Trophoblast cell (in vitro differentiated cells and primary cell): Measurements from ENCODE around the gene RGS10.

Source experiments
- DNase-seq, 2 donors: peaks; one replicate each; pipeline ENCODE4 v3.0.0-alpha.2; 2016
- H2AFZ ChIP-seq: 2 replicates; pipeline ENCODE4 v1.6.1; 2013; ENCODE audit warnings: low read length, moderate library complexity, mild to moderate bottlenecking; ENCODE audit not compliant: insufficient read depth, poor library complexity
- H2AK5ac ChIP-seq: 2 replicates; pipeline ENCODE4 v1.6.1; 2013; ENCODE audit warnings: mild to moderate bottlenecking, low read length
- H2BK120ac ChIP-seq: 2 replicates; pipeline ENCODE4 v1.6.1; 2013; ENCODE audit warnings: low read length, mild to moderate bottlenecking, moderate library complexity; ENCODE audit not compliant: insufficient read depth, poor library complexity
- H2BK12ac ChIP-seq: 2 replicates; pipeline ENCODE4 v1.6.1; 2013; ENCODE audit warnings: mild to moderate bottlenecking, low read length, moderate library complexity
- H2BK5ac ChIP-seq: 2 replicates; pipeline ENCODE4 v1.6.1; 2013; ENCODE audit warnings: low read length, low read depth, moderate library complexity, mild to moderate bottlenecking; ENCODE audit not compliant: poor library complexity
- H3K14ac ChIP-seq: 2 replicates; pipeline ENCODE4 v1.6.1; 2013; ENCODE audit warnings: mild to moderate bottlenecking, low read length
- H3K18ac ChIP-seq: 2 replicates; pipeline ENCODE4 v1.6.1; 2013; ENCODE audit warnings: mild to moderate bottlenecking, low read length
- H3K23ac ChIP-seq: 2 replicates; pipeline ENCODE4 v1.6.1; 2013; ENCODE audit warnings: low read length
- H3K27ac ChIP-seq: 2 replicates; pipeline ENCODE4 v1.5.1; 2013; ENCODE audit warnings: low read depth, mild to moderate bottlenecking, inconsistent platforms, low read length, moderate library complexity
- H3K27me3 ChIP-seq: 2 replicates; pipeline ENCODE4 v1.6.1; 2013; ENCODE audit warnings: inconsistent platforms, mild to moderate bottlenecking, low read length, moderate library complexity; ENCODE audit not compliant: insufficient read depth
- H3K36me3 ChIP-seq, 2 experiments: 1 replicate in 1 of 2; 2 replicates in 1 of 2; pipeline ENCODE4 v1.6.1; 2013; ENCODE audit warnings: low read length in 2 of 2, mild to moderate bottlenecking in 2 of 2, moderate library complexity in 1 of 2; ENCODE audit not compliant: insufficient read depth in 2 of 2, control insufficient read depth in 1 of 2
- H3K4ac ChIP-seq: 2 replicates; pipeline ENCODE4 v1.6.1; 2013; ENCODE audit warnings: low read depth, mild to moderate bottlenecking, low read length, moderate library complexity
- H3K4me1 ChIP-seq, 2 experiments: 1 replicate in 1 of 2; 2 replicates in 1 of 2; pipeline ENCODE4 v1.6.1; 2013; ENCODE audit warnings: low read length in 2 of 2, mild to moderate bottlenecking in 2 of 2, moderate library complexity in 1 of 2; ENCODE audit not compliant: insufficient read depth in 2 of 2, control insufficient read depth in 1 of 2
- H3K4me2 ChIP-seq: 2 replicates; pipeline ENCODE4 v1.6.1; 2013; ENCODE audit warnings: inconsistent platforms, mild to moderate bottlenecking, low read length, moderate library complexity
- H3K4me3 ChIP-seq: 2 replicates; pipeline ENCODE4 v1.5.1; 2013; ENCODE audit warnings: mild to moderate bottlenecking, low read depth, low read length, inconsistent platforms
- H3K79me1 ChIP-seq: one replicate; pipeline ENCODE4 v1.6.1; 2013; ENCODE audit warnings: low read length
- H3K79me2 ChIP-seq: 2 replicates; pipeline ENCODE4 v1.6.1; 2013; ENCODE audit warnings: low read length, mild to moderate bottlenecking; ENCODE audit not compliant: control insufficient read depth, insufficient read depth, poor library complexity
- H3K9ac ChIP-seq: 2 replicates; pipeline ENCODE4 v1.6.1; 2013; ENCODE audit warnings: mild to moderate bottlenecking, low read length
- H3K9me3 ChIP-seq: 2 replicates; pipeline ENCODE4 v1.6.1; 2013; ENCODE audit warnings: low read depth, mild to moderate bottlenecking, control low read depth, inconsistent platforms, low read length; ENCODE audit not compliant: insufficient read depth
- H4K12ac ChIP-seq: 2 replicates; pipeline ENCODE4 v1.6.1; 2013; ENCODE audit warnings: low read depth, mild to moderate bottlenecking, low read length, moderate library complexity
- H4K8ac ChIP-seq: 2 replicates; pipeline ENCODE4 v1.6.1; 2013; ENCODE audit warnings: low read depth, mild to moderate bottlenecking, low read length, moderate library complexity
- H4K91ac ChIP-seq: one replicate; pipeline ENCODE4 v1.6.1; 2013; ENCODE audit warnings: low read depth, mild to moderate bottlenecking, low read length, moderate library complexity
- WGBS: extraction: QIAGEN DNeasy Blood & Tissue Kit; methylation state at CpG from one replicate; pipeline ENCODE4 v1.1.7; 2013; ENCODE audit warnings: missing lambda C conversion rate; ENCODE audit not compliant: insufficient read length, insufficient coverage; ENCODE audit errors: extremely low coverage; 5-methylcytosine and 5-hydroxymethylcytosine counted together

The RGS10 gene

GRCh38 chr10:119452396-119452795 lies 90.1 kb downstream of the RGS10 start:
- no peak overlapping the region for H3K4me3 ChIP-seq
- WGBS, result no CpG with 5 or more reads among the region's 14 CpGs
- H3K27me3 ChIP-seq, result no peaks in the 10 kb centered on the region
- no peak overlapping the region for H4K8ac ChIP-seq
- H3K4me2 ChIP-seq, result no peak overlapping the region
- DNase-seq, result no peak
- no peak overlapping the region for H3K23ac ChIP-seq
- H4K12ac ChIP-seq, result no peak overlapping the region
- H3K18ac ChIP-seq, result no peak overlapping the region
- no peaks in the 10 kb centered on the region for H3K36me3 ChIP-seq
- peaks cover 3% of the 10 kb centered on the region in 2 experiments for H3K4me1 ChIP-seq
- no peak overlapping the region for H3K9ac ChIP-seq
- no peak overlapping the region for H3K14ac ChIP-seq
- H3K4ac ChIP-seq, result no peak overlapping the region
- no peak overlapping the region for H3K27ac ChIP-seq
- H3K79me2 ChIP-seq, result no peaks in the 10 kb centered on the region
- no peak overlapping the region for H2BK5ac ChIP-seq
- H2BK120ac ChIP-seq, result no peak overlapping the region
- H2BK12ac ChIP-seq, result no peak overlapping the region
- H4K91ac ChIP-seq, result no peak overlapping the region
- H2AK5ac ChIP-seq, result no peak overlapping the region
- no peaks in the 10 kb centered on the region for H3K79me1 ChIP-seq
- no peak overlapping the region for H2AFZ ChIP-seq
- H3K9me3 ChIP-seq, result no peaks in the 10 kb centered on the region

GRCh38 chr10:119451300-119451896 lies 91.1 kb downstream of the RGS10 start:
- H3K79me1 ChIP-seq, result no peaks in the 10 kb centered on the region
- no peak overlapping the region for H3K4me3 ChIP-seq
- H4K12ac ChIP-seq, result no peak overlapping the region
- no peaks in the 10 kb centered on the region for H3K9me3 ChIP-seq
- no peak overlapping the region for H3K4ac ChIP-seq
- H3K36me3 ChIP-seq, result no peaks in the 10 kb centered on the region
- H3K4me1 ChIP-seq, result peaks cover 3% of the 10 kb centered on the region in 2 experiments
- H3K9ac ChIP-seq, result no peak overlapping the region
- no CpG with 5 or more reads among the region's 16 CpGs for WGBS
- H2AK5ac ChIP-seq, result no peak overlapping the region
- no peak overlapping the region for H4K91ac ChIP-seq
- H3K27me3 ChIP-seq, result no peaks in the 10 kb centered on the region
- H3K23ac ChIP-seq, result no peak overlapping the region
- H3K4me2 ChIP-seq, result no peak overlapping the region
- no peak overlapping the region for H2AFZ ChIP-seq
- no peaks in the 10 kb centered on the region for H3K79me2 ChIP-seq
- no peak overlapping the region for H3K14ac ChIP-seq
- H2BK120ac ChIP-seq, result no peak overlapping the region
- no peak overlapping the region for H4K8ac ChIP-seq
- DNase-seq, result no peak
- H2BK5ac ChIP-seq, result no peak overlapping the region
- H3K18ac ChIP-seq, result no peak overlapping the region
- no peak overlapping the region for H3K27ac ChIP-seq
- no peak overlapping the region for H2BK12ac ChIP-seq

- no peak overlapping the region for H3K4ac ChIP-seq
- H3K27ac ChIP-seq, result no peak overlapping the region
- no peak overlapping the region for H2BK5ac ChIP-seq
- H3K9me3 ChIP-seq, result no peaks in the 10 kb centered on the region
- no peak overlapping the region for H3K18ac ChIP-seq
- no peak overlapping the region for H2BK120ac ChIP-seq
- H3K79me2 ChIP-seq, result no peaks in the 10 kb centered on the region
- H3K9ac ChIP-seq, result no peak overlapping the region
- H3K36me3 ChIP-seq, result no peaks in the 10 kb centered on the region
- no peak overlapping the region for H3K14ac ChIP-seq
- H2BK12ac ChIP-seq, result no peak overlapping the region
- no peak overlapping the region for H3K4me3 ChIP-seq
- peaks cover 3% of the 10 kb centered on the region in 2 experiments for H3K4me1 ChIP-seq
- H4K12ac ChIP-seq, result no peak overlapping the region
- H3K79me1 ChIP-seq, result no peaks in the 10 kb centered on the region
- no peak overlapping the region for H3K23ac ChIP-seq
- no peak overlapping the region for H2AK5ac ChIP-seq
- DNase-seq, result no peak
- no peak overlapping the region for H4K8ac ChIP-seq
- no peaks in the 10 kb centered on the region for H3K27me3 ChIP-seq
- H4K91ac ChIP-seq, result no peak overlapping the region
- H3K4me2 ChIP-seq, result no peak overlapping the region
- WGBS, result no CpG with 5 or more reads among the region's 16 CpGs
- H2AFZ ChIP-seq, result no peak overlapping the region
Measured at GRCh38 chr10:119450606-119451299, 91.8 kb downstream of the RGS10 start.
